Suprapubic skin (tissue), 4 donors: ENCODE results near the gene SLC16A11. TPM values are rescaled to one million over a fixed set of nuclear protein-coding genes. Genes with fewer than 3 reads are reported as not detected.

Experiments used
- DNase-seq, 2 donors: peaks; one replicate each; pipeline ENCODE4 v3.0.0-alpha.2; 2019; ENCODE audit warnings: low spot score in 2 of 2
- H3K27ac ChIP-seq: fragments of 200-600 bp; sonication (generic); one replicate; pipeline ENCODE4 v1.5.1; 2019
- H3K27me3 ChIP-seq: fragments of 200-600 bp; sonication (generic); one replicate; pipeline ENCODE4 v1.5.1; 2019
- H3K36me3 ChIP-seq: fragments of 200-600 bp; sonication (generic); one replicate; pipeline ENCODE4 v1.5.1; 2019
- H3K4me1 ChIP-seq: fragments of 200-600 bp; sonication (generic); one replicate; pipeline ENCODE4 v1.5.1; 2019
- H3K4me3 ChIP-seq: fragments of 200-600 bp; sonication (generic); one replicate; pipeline ENCODE4 v1.5.1; 2019; ENCODE audit warnings: mild to moderate bottlenecking
- H3K9me3 ChIP-seq: fragments of 200-600 bp; sonication (generic); one replicate; pipeline ENCODE4 v1.5.1; 2019
- EP300 ChIP-seq: sonication (generic); formaldehyde crosslinking; IDR thresholded peaks from one replicate; pipeline ENCODE4 v1.6.1; 2017; ENCODE audit warnings: antibody characterized with exemption
- POLR2A ChIP-seq, 2 donors: fragments of 450-650 bp; IDR thresholded peaks; one replicate each; pipeline ENCODE4 v1.6.1; 2017; ENCODE audit warnings: antibody characterized with exemption in 2 of 2, mild to moderate bottlenecking in 2 of 2, moderate library complexity in 2 of 2
- POLR2AphosphoS5 ChIP-seq, 3 donors: sonication (generic); formaldehyde crosslinking; IDR thresholded peaks; one replicate each; pipeline ENCODE4 v1.6.1; 2017; ENCODE audit warnings: antibody characterized with exemption in 3 of 3
- WGBS: methylation state at CpG from one replicate; pipeline ENCODE4 v1.1.5; 2018; 5-methylcytosine and 5-hydroxymethylcytosine counted together
- total RNA-seq, 4 donors: library from RNA; depleted of rRNA; stranded (reverse); fragments of >200 nt; gene quantifications; one replicate each; pipeline ENCODE4 v1.1.0, GENCODE V29; 2016
- TF ChIP-seq, protein P1 (sequence below), 2 donors: fragments of 200-600 bp in 1 of 2; fragments of 450-650 bp in 1 of 2; sonication (generic) in 1 of 2; IDR thresholded peaks; one replicate each; pipeline ENCODE4 v1.5.1; 2016 to 2019; ENCODE audit warnings: antibody characterized with exemption in 2 of 2, mild to moderate bottlenecking in 1 of 2, moderate library complexity in 1 of 2

The SLC16A11 gene
- total RNA-seq, 4 donors from 2014 or later: 0.26 to 10.8 (median 5.5) TPM

DNA sequence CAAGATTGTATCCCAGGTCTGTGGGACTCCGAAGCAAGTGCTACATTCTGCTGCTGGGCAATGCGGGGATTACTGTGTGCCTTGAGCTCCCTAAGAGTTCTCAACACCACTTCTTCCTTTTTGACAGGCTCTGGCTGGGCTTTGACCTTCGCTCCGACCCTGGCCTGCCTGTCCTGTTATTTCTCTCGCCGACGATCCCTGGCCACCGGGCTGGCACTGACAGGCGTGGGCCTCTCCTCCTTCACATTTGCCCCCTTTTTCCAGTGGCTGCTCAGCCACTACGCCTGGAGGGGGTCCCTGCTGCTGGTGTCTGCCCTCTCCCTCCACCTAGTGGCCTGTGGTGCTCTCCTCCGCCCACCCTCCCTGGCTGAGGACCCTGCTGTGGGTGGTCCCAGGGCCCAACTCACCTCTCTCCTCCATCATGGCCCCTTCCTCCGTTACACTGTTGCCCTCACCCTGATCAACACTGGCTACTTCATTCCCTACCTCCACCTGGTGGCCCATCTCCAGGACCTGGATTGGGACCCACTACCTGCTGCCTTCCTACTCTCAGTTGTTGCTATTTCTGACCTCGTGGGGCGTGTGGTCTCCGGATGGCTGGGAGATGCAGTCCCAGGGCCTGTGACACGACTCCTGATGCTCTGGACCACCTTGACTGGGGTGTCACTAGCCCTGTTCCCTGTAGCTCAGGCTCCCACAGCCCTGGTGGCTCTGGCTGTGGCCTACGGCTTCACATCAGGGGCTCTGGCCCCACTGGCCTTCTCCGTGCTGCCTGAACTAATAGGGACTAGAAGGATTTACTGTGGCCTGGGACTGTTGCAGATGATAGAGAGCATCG is 5.6 kb downstream of the SLC16A11 start:
- Histone ChIP-seq H3K4me3 (no peak overlapping the region), H3K4me1 (peaks cover 30% of the 10 kb centered on the region), H3K27ac (no peak overlapping the region), H3K27me3 (peaks cover 4% of the 10 kb centered on the region), H3K36me3 (no peaks in the 10 kb centered on the region), H3K9me3 (no peaks in the 10 kb centered on the region)
- DNase-seq: no peak
- WGBS: 92% methylated on average over 18 of the region's 19 CpGs
- TF ChIP-seq POLR2A (IDR thresholded peaks at IDR 0.05) (no peak), EP300 (no peak), POLR2AphosphoS5 (IDR thresholded peaks at IDR 0.05) (no peak)
- TF ChIP-seq, protein P1, sequence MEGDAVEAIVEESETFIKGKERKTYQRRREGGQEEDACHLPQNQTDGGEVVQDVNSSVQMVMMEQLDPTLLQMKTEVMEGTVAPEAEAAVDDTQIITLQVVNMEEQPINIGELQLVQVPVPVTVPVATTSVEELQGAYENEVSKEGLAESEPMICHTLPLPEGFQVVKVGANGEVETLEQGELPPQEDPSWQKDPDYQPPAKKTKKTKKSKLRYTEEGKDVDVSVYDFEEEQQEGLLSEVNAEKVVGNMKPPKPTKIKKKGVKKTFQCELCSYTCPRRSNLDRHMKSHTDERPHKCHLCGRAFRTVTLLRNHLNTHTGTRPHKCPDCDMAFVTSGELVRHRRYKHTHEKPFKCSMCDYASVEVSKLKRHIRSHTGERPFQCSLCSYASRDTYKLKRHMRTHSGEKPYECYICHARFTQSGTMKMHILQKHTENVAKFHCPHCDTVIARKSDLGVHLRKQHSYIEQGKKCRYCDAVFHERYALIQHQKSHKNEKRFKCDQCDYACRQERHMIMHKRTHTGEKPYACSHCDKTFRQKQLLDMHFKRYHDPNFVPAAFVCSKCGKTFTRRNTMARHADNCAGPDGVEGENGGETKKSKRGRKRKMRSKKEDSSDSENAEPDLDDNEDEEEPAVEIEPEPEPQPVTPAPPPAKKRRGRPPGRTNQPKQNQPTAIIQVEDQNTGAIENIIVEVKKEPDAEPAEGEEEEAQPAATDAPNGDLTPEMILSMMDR (IDR thresholded peaks at IDR 0.05): no peak

DNA sequence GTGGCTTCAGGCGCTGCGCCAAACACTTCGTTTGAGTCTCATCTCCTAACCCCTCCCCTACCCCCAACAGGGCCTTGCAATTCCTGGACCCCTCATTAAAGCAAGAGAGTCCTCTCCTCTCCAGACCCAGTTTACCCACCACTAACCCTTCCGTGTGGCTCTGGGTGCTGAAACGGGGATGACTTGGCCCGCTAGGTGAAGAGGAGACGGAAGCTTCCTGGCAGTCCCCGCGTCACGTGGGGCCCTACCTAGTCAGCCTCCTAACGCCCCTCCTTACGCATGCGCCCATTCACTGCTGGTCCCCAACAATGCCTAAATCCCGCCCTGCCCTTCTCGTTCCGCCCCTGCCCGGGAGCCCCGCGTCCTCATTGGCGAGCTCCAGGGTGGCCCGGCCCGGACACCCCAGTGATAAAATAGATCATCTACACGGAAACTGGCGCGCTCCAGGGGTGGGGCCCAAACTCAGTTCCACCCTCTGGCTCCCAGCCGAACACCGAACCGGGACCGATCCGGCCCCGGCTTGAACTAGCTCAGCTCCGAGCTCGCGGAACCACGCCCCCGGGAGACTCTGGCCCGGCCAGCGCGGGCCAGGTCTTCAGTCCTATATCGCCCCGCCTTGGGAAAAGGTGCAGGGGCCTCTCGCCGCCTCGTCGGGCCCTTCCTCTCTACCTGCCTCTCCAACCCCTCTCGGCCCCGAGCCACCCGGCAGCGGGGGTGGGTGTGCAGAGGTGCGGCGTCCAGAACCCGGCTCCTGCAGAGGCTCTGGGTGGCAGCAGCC is 8.1 kb downstream of the SLC16A11 start, which contains the start of gene SLC16A13:
SLC16A13 (plus strand) TSS at position 425 of the 778 bp plus-strand sequence. CDS start 368 bp downstream, outside the sequence.
- DNase-seq: peak; percentile 97 to 98
- TF ChIP-seq POLR2AphosphoS5 (IDR thresholded peaks at IDR 0.05): no peak
- peak in 1 of 2 donors; percentile 9 for TF ChIP-seq POLR2A (IDR thresholded peaks at IDR 0.05)
- Histone ChIP-seq H3K36me3 (no peaks in the 10 kb centered on the region), H3K9me3 (no peaks in the 10 kb centered on the region), H3K4me3 (peak within 1 kb of the TSS; percentile 68), H3K27ac (peak within 1 kb of the TSS; percentile 83), H3K4me1 (peaks cover 16% of the 10 kb centered on the region), H3K27me3 (no peaks in the 10 kb centered on the region)
- 0% methylated on average over 42 of the region's 52 CpGs for WGBS

DNA sequence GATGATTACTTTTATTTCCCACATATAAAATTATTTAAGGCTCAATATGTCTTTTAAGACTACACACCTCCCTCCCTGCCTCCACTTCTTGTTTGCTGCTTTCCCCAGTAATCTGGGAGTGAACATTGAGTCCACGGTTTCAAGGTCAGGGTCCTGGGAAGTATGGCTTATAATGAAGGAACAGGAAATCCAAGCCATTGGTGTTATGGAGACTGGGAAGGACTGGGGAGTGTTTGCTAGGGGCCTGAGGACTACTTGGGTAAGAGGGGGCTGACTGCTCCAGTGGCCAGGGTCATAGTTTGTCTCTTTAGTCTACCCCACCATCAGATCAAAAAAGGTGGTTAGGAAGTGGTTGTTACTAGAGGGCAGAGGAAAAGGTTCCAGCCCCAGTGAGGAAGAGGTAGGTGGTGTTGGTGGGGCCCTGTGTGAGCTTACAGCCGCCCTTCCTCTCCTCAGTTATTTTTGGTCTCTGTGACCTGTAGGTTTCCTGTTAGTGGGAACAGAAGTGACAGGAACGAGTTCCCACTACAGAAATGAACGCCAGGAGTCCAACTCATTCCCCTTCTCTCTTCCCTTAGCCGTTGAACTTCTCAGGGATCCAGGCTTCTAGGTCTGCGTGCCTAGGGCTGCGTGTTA is 8.8 kb downstream of the SLC16A11 start:
- Histone ChIP-seq H3K36me3 (no peaks in the 10 kb centered on the region), H3K4me1 (peaks cover 16% of the 10 kb centered on the region), H3K27ac (peak overlapping the region; percentile 83), H3K27me3 (no peaks in the 10 kb centered on the region), H3K9me3 (no peaks in the 10 kb centered on the region), H3K4me3 (peak overlapping the region; percentile 68)
- TF ChIP-seq POLR2A (IDR thresholded peaks at IDR 0.05) (no peak), POLR2AphosphoS5 (IDR thresholded peaks at IDR 0.05) (no peak), EP300 (no peak)
- TF ChIP-seq, protein P1 (IDR thresholded peaks at IDR 0.05): no peak
- no peak for DNase-seq
- 17% methylated on average over 7 of the region's 7 CpGs for WGBS

DNA sequence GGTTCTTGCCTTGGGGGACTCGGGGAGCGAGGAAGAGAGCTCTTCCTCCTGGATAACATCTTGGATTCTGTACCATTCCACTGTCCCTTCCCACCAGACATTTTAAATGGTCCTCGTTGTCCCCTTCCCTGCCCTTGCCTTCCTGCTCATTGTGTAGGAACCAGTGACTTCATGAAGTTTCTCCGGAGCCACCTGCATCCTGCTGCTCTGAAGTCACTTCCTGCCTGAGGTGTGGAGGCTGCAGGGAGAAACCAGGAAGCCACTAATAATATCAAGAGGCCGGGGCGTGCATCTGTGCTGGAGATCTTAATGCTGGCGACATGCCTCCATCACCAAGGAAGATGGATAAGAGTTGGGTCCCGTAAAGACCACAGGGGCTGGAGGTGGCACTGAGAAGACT is 14.2 kb downstream of the SLC16A11 start:
- H3K27me3 ChIP-seq: no peaks in the 10 kb centered on the region
- TF ChIP-seq POLR2AphosphoS5 (IDR thresholded peaks at IDR 0.05): no peak
- no peak for TF ChIP-seq POLR2A (IDR thresholded peaks at IDR 0.05)
- TF ChIP-seq, protein P1 (IDR thresholded peaks at IDR 0.05): no peak
- no peak for TF ChIP-seq EP300
- no peaks in the 10 kb centered on the region for H3K36me3 ChIP-seq
- peaks cover 9% of the 10 kb centered on the region for H3K4me1 ChIP-seq
- no peak overlapping the region for H3K4me3 ChIP-seq
- 58% methylated on average over 8 of the region's 8 CpGs for WGBS
- no peaks in the 10 kb centered on the region for H3K9me3 ChIP-seq
- no peak for DNase-seq
- H3K27ac ChIP-seq: peak overlapping the region; percentile 45

DNA sequence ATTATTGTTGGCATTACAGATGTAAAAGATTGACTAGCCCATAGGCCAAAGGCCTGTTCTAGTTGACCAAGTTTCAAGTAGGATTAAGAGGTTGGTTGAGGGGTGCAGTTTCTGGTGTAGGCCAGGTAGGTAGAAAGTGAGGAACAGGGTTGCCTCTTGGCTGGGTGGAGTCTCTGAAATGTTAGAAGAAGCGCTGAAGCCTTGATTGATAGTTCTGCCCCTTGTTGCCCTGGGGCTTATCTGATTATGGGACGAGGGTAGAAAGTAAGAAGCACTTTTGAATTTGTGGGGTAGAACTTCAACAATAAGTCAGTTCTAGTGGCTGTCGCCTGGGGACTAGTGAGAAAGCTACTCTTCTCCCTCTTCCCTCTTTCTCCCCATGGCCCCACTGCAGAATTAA is 14.8 kb downstream of the SLC16A11 start:
- no peaks in the 10 kb centered on the region for H3K27me3 ChIP-seq
- no peaks in the 10 kb centered on the region for H3K36me3 ChIP-seq
- 77% methylated on average over 3 of the region's 3 CpGs for WGBS
- peak overlapping the region; percentile 45 for H3K27ac ChIP-seq
- no peak overlapping the region for H3K4me3 ChIP-seq
- DNase-seq: no peak
- H3K9me3 ChIP-seq: no peaks in the 10 kb centered on the region
- TF ChIP-seq POLR2AphosphoS5 (IDR thresholded peaks at IDR 0.05) (no peak), POLR2A (IDR thresholded peaks at IDR 0.05) (no peak), EP300 (no peak)
- TF ChIP-seq, protein P1 (IDR thresholded peaks at IDR 0.05): no peak
- H3K4me1 ChIP-seq: peaks cover 9% of the 10 kb centered on the region
